Mesenteric fat pad (tissue), 1 donor: ENCODE measurements around the gene TMEM59L. TPM values are rescaled to one million over a fixed set of nuclear protein-coding genes. Genes with fewer than 3 reads are reported as not detected.

ENCODE experiments used
- DNase-seq: peaks from one replicate; pipeline ENCODE4 v3.0.0-alpha.2; 2020; ENCODE audit warnings: low spot score
- total RNA-seq: library from RNA; stranded (reverse); fragmentation: NEBNext Ultra II Directional; extraction: Animal tissue kit (Norgen Biotek cat#: 25700); gene quantifications from one replicate; pipeline ENCODE4 v1.2.1, GENCODE V29; 2021
- donor health status: DM: yes; HTN: yes; CAD: no.

TMEM59L gene
- total RNA-seq, 1 donor from 2014 or later, result 2.0 TPM

GRCh38 chr19:18608102-18608804 lies 4.4 kb upstream of the TMEM59L start:
- DNase-seq, result no peak

GRCh38 chr19:18608805-18609716 lies 3.6 kb upstream of the TMEM59L start:
- no peak for DNase-seq

GRCh38 chr19:18609717-18610051 lies 3.0 kb upstream of the TMEM59L start:
- DNase-seq, result no peak

GRCh38 chr19:18610245-18610555 lies 2.5 kb upstream of the TMEM59L start:
- DNase-seq, result no peak

- no peak for DNase-seq
Observed at GRCh38 chr19:18610556-18611326, 1.9 kb upstream of the TMEM59L start.

GRCh38 chr19:18611327-18612050 lies 1.2 kb upstream of the TMEM59L start:
- DNase-seq, result no peak

- no peak for DNase-seq
Observed at GRCh38 chr19:18612051-18612771, 459 bp upstream of the TMEM59L start.

GRCh38 chr19:18613589-18614234 lies 1.0 kb downstream of the TMEM59L start:
- no peak for DNase-seq

- DNase-seq, result no peak
Observed at GRCh38 chr19:18616023-18616422, 3.4 kb downstream of the TMEM59L start.

- DNase-seq, result no peak
Observed at GRCh38 chr19:18617562-18617961, 4.9 kb downstream of the TMEM59L start.

- DNase-seq, result no peak
Observed at GRCh38 chr19:18618236-18618635, 5.6 kb downstream of the TMEM59L start.

- DNase-seq, result no peak
Observed at GRCh38 chr19:18620311-18620710, 7.6 kb downstream of the TMEM59L start.

GRCh38 chr19:18620902-18621301 lies 8.2 kb downstream of the TMEM59L start:
- no peak for DNase-seq

GRCh38 chr19:18626906-18627305 lies 14.2 kb downstream of the TMEM59L start:
- no peak for DNase-seq

- no peak for DNase-seq
Observed at GRCh38 chr19:18629166-18630088, 16.8 kb downstream of the TMEM59L start.

- DNase-seq, result no peak
Observed at GRCh38 chr19:18633321-18633720, 20.7 kb downstream of the TMEM59L start.

- DNase-seq, result no peak
Observed at GRCh38 chr19:18634612-18635297, 22.1 kb downstream of the TMEM59L start.

GRCh38 chr19:18635831-18636182 lies 23.1 kb downstream of the TMEM59L start:
- no peak for DNase-seq
